GM12892 (cell line): ENCODE results near the gene TRAIP.

Source experiments
- POLR2A ChIP-seq: IDR thresholded peaks from 2 replicates; pipeline ENCODE4 v1.6.1; 2011; ENCODE audit warnings: low read depth, low read length, control low read depth
- POLR2AphosphoS5 ChIP-seq: IDR thresholded peaks from 2 replicates; pipeline ENCODE4 v1.6.1; 2011; ENCODE audit warnings: low read depth, low read length, control low read depth
- TAF1 ChIP-seq: IDR thresholded peaks from 2 replicates; pipeline ENCODE4 v1.6.1; 2011; ENCODE audit warnings: low read depth, mild to moderate bottlenecking, control low read depth, low read length, borderline replicate concordance

DNA sequence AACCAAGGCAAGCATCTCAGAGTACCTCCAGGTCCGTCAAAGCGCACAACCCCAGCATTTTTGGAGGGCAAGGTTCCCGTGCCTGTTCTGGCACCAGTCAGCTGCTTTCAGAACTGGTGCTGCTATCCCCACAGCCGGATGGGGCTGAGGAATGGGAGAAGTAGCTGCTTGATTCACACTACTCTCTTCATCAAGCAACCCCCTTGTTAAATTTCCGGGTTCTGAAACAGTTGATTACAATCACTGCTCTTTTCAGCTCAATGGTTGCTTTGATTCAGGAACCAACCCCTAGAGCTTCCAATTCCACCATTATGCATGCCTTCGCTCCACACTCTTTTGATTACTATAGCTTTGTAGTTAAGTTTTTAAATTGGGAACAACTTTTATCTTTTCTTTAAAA is 30.3 kb downstream of the TRAIP start:
- TF ChIP-seq POLR2AphosphoS5: no peak
- TF ChIP-seq POLR2A: no peak
- no peak for TF ChIP-seq TAF1
